Stimulated activated naive B cell treated with anti-CD40 and anti-IgM and Interleukin-4, amounts not matched to agents 10 μg/mL and 1 μg/mL and 100 μg/mL, for 72 hours (primary cell): Measurements from ENCODE around the gene GJD2.

Experiments used
- ATAC-seq, 2 donors: fragments of 150-1000 bp; cut with Tn5 transposase; replicated peaks; 2 replicates each; pipeline ENCODE4 v1.10.0; 2021; ENCODE audit warnings: moderate library complexity in 1 of 2
- DNase-seq: peaks from one replicate; pipeline ENCODE4 v3.0.0; 2021
- H3K27ac Mint-ChIP-seq: one replicate; pipeline ENCODE4 v1.8.0; 2022; ENCODE audit warnings: mild to moderate bottlenecking, mixed read lengths
- H3K27me3 Mint-ChIP-seq, 2 donors: one replicate each; pipeline ENCODE4 v1.8.0; 2022; ENCODE audit warnings: mixed read lengths in 2 of 2
- H3K36me3 Mint-ChIP-seq, 2 donors: one replicate each; pipeline ENCODE4 v1.8.0; 2022; ENCODE audit warnings: mixed read lengths in 2 of 2, mild to moderate bottlenecking in 1 of 2
- H3K4me1 Mint-ChIP-seq, 2 donors: one replicate each; pipeline ENCODE4 v1.8.0; 2022; ENCODE audit warnings: mixed read lengths in 2 of 2, mild to moderate bottlenecking in 1 of 2
- H3K4me3 Mint-ChIP-seq, 2 donors: one replicate each; pipeline ENCODE4 v1.8.0; 2022; ENCODE audit warnings: mild to moderate bottlenecking in 2 of 2, mixed read lengths in 2 of 2, moderate library complexity in 1 of 2
- H3K9me3 Mint-ChIP-seq, 2 donors: one replicate each; pipeline ENCODE4 v1.8.0; 2022; ENCODE audit warnings: mixed read lengths in 2 of 2, mild to moderate bottlenecking in 1 of 2

Gene GJD2

GRCh38 chr15:34754674-34755418, at the start of gene GJD2:
GJD2 (minus strand) TSS chr15:34754998; CDS start chr15:34754488, 510 bp downstream.
- Mint-ChIP-seq H3K27me3 (peaks cover 64 to 67% of the 10 kb centered on the region in 2 donors), H3K36me3 (no peaks in the 10 kb centered on the region), H3K4me1 (peaks cover 4 to 5% of the 10 kb centered on the region in 2 donors), H3K9me3 (no peaks in the 10 kb centered on the region), H3K27ac (no peak within 1 kb of the TSS), H3K4me3 (peak within 1 kb of the TSS; percentile 41 to 66)
- ATAC-seq, result peak; percentile 36 to 53
- DNase-seq, result no peak

GRCh38 chr15:34804113-34804512, 49.3 kb upstream of the GJD2 start:
- Mint-ChIP-seq H3K9me3 (peaks cover 5 to 7% of the 10 kb centered on the region in 2 donors), H3K4me3 (no peak overlapping the region), H3K36me3 (peaks cover 0 to 5% of the 10 kb centered on the region in 2 donors), H3K27me3 (peaks cover 26 to 30% of the 10 kb centered on the region in 2 donors), H3K4me1 (no peaks in the 10 kb centered on the region), H3K27ac (no peak overlapping the region)
- ATAC-seq (peak; percentile 31 to 58), DNase-seq (no peak)

- Mint-ChIP-seq H3K4me1 (no peaks in the 10 kb centered on the region), H3K27ac (no peak overlapping the region), H3K27me3 (peaks cover 25 to 33% of the 10 kb centered on the region in 2 donors), H3K9me3 (peaks cover 5 to 7% of the 10 kb centered on the region in 2 donors), H3K4me3 (no peak overlapping the region), H3K36me3 (peaks cover 0 to 5% of the 10 kb centered on the region in 2 donors)
- DNase-seq, result no peak
- ATAC-seq, result no peak
Measured at GRCh38 chr15:34802803-34803750, 48.3 kb upstream of the GJD2 start.

- no peak overlapping the region for H3K4me3 Mint-ChIP-seq
- no peaks in the 10 kb centered on the region for H3K4me1 Mint-ChIP-seq
- ATAC-seq (no peak), DNase-seq (no peak)
- H3K36me3 Mint-ChIP-seq, result peaks cover 0 to 5% of the 10 kb centered on the region in 2 donors
- H3K27me3 Mint-ChIP-seq, result peaks cover 28 to 36% of the 10 kb centered on the region in 2 donors
- H3K27ac Mint-ChIP-seq, result no peak overlapping the region
- peaks cover 5 to 7% of the 10 kb centered on the region in 2 donors for H3K9me3 Mint-ChIP-seq
Measured at GRCh38 chr15:34802371-34802770, 47.6 kb upstream of the GJD2 start.

GRCh38 chr15:34799149-34800101, 44.6 kb upstream of the GJD2 start:
- no peak for DNase-seq
- H3K27me3 Mint-ChIP-seq, result peaks cover 43 to 60% of the 10 kb centered on the region in 2 donors
- no peak overlapping the region for H3K27ac Mint-ChIP-seq
- H3K4me3 Mint-ChIP-seq, result no peak overlapping the region
- H3K4me1 Mint-ChIP-seq, result peaks cover 2 to 9% of the 10 kb centered on the region in 2 donors
- no peak for ATAC-seq
- H3K9me3 Mint-ChIP-seq, result no peaks in the 10 kb centered on the region
- no peaks in the 10 kb centered on the region for H3K36me3 Mint-ChIP-seq

- ATAC-seq, result no peak
- Mint-ChIP-seq H3K27ac (no peak overlapping the region), H3K4me1 (peaks cover 2 to 12% of the 10 kb centered on the region in 2 donors), H3K4me3 (no peak overlapping the region), H3K36me3 (no peaks in the 10 kb centered on the region), H3K27me3 (peaks cover 62 to 79% of the 10 kb centered on the region in 2 donors), H3K9me3 (no peaks in the 10 kb centered on the region)
- no peak for DNase-seq
Measured at GRCh38 chr15:34796847-34797435, 42.1 kb upstream of the GJD2 start.

- Mint-ChIP-seq H3K27me3 (peaks cover 59 to 83% of the 10 kb centered on the region in 2 donors), H3K4me1 (peaks cover 2 to 12% of the 10 kb centered on the region in 2 donors), H3K4me3 (peak within 1 kb of the TSS; percentile 57 to 63), H3K36me3 (no peaks in the 10 kb centered on the region), H3K27ac (peak within 1 kb of the TSS; percentile 83), H3K9me3 (no peaks in the 10 kb centered on the region)
- peak; percentile 25 to 38 for ATAC-seq
- DNase-seq, result no peak
Measured at GRCh38 chr15:34795267-34796081, 40.7 kb upstream of the GJD2 start, which contains the start of gene ACTC1. ACTC1 (minus strand) TSS chr15:34795549; CDS start chr15:34794808, 741 bp downstream.

GRCh38 chr15:34794590-34795206, 39.9 kb upstream of the GJD2 start:
- H3K9me3 Mint-ChIP-seq, result no peaks in the 10 kb centered on the region
- DNase-seq (no peak), ATAC-seq (no peak)
- peak overlapping the region; percentile 57 to 63 for H3K4me3 Mint-ChIP-seq
- H3K4me1 Mint-ChIP-seq, result peaks cover 2 to 12% of the 10 kb centered on the region in 2 donors
- no peaks in the 10 kb centered on the region for H3K36me3 Mint-ChIP-seq
- peaks cover 55 to 82% of the 10 kb centered on the region in 2 donors for H3K27me3 Mint-ChIP-seq
- H3K27ac Mint-ChIP-seq, result peak overlapping the region; percentile 83

GRCh38 chr15:34793901-34794300, 39.1 kb upstream of the GJD2 start:
- no peak overlapping the region for H3K27ac Mint-ChIP-seq
- H3K4me3 Mint-ChIP-seq, result no peak overlapping the region
- peaks cover 53 to 81% of the 10 kb centered on the region in 2 donors for H3K27me3 Mint-ChIP-seq
- DNase-seq (no peak), ATAC-seq (no peak)
- H3K4me1 Mint-ChIP-seq, result peaks cover 2 to 12% of the 10 kb centered on the region in 2 donors
- H3K36me3 Mint-ChIP-seq, result no peaks in the 10 kb centered on the region
- H3K9me3 Mint-ChIP-seq, result no peaks in the 10 kb centered on the region

GRCh38 chr15:34793071-34793470, 38.3 kb upstream of the GJD2 start:
- no peak overlapping the region for H3K4me3 Mint-ChIP-seq
- H3K36me3 Mint-ChIP-seq, result no peaks in the 10 kb centered on the region
- H3K27ac Mint-ChIP-seq, result no peak overlapping the region
- no peaks in the 10 kb centered on the region for H3K9me3 Mint-ChIP-seq
- DNase-seq (no peak), ATAC-seq (no peak)
- peaks cover 52 to 80% of the 10 kb centered on the region in 2 donors for H3K27me3 Mint-ChIP-seq
- H3K4me1 Mint-ChIP-seq, result peaks cover 2 to 12% of the 10 kb centered on the region in 2 donors

- no peaks in the 10 kb centered on the region for H3K36me3 Mint-ChIP-seq
- DNase-seq, result no peak
- H3K27ac Mint-ChIP-seq, result no peak overlapping the region
- no peak overlapping the region for H3K4me3 Mint-ChIP-seq
- peaks cover 2 to 12% of the 10 kb centered on the region in 2 donors for H3K4me1 Mint-ChIP-seq
- no peak for ATAC-seq
- no peaks in the 10 kb centered on the region for H3K9me3 Mint-ChIP-seq
- peaks cover 44 to 77% of the 10 kb centered on the region in 2 donors for H3K27me3 Mint-ChIP-seq
Measured at GRCh38 chr15:34791701-34792100, 36.9 kb upstream of the GJD2 start.

- H3K27me3 Mint-ChIP-seq, result peaks cover 34 to 65% of the 10 kb centered on the region in 2 donors
- H3K4me3 Mint-ChIP-seq, result no peak overlapping the region
- DNase-seq (no peak), ATAC-seq (no peak)
- peaks cover 2 to 10% of the 10 kb centered on the region in 2 donors for H3K4me1 Mint-ChIP-seq
- no peaks in the 10 kb centered on the region for H3K36me3 Mint-ChIP-seq
- no peaks in the 10 kb centered on the region for H3K9me3 Mint-ChIP-seq
- no peak overlapping the region for H3K27ac Mint-ChIP-seq
Measured at GRCh38 chr15:34790121-34790520, 35.3 kb upstream of the GJD2 start.
